Measurements from ENCODE around the gene FLYWCH2.

The FLYWCH2 gene

GRCh38 chr16:2853531-2854073, 29.4 kb upstream of the FLYWCH2 start:
- in situ Hi-C loops (cut with MboI; ENCODE audit: low sequenced_read_pairs) = no loop called here

- in situ Hi-C loops (cut with MboI; ENCODE audit: low sequenced_read_pairs) = no loop called here
Measured at GRCh38 chr16:2854700-2855309, 28.2 kb upstream of the FLYWCH2 start.

- in situ Hi-C loops (cut with MboI; ENCODE audit: low sequenced_read_pairs) = no loop called here
Measured at GRCh38 chr16:2855536-2855935, 27.5 kb upstream of the FLYWCH2 start.

GRCh38 chr16:2856061-2856670, 26.8 kb upstream of the FLYWCH2 start:
- in situ Hi-C loops (cut with MboI; ENCODE audit: low sequenced_read_pairs) = no loop called here

- in situ Hi-C loops (cut with MboI; ENCODE audit: low sequenced_read_pairs) = no loop called here
Measured at GRCh38 chr16:2856686-2857450, 26.1 kb upstream of the FLYWCH2 start.

GRCh38 chr16:2857451-2858244, 25.4 kb upstream of the FLYWCH2 start, which contains the start of gene PRSS22:
TSS of gene PRSS22 (minus strand) at chr16:2858170. CDS start at chr16:2858104, 66 bp downstream.
- in situ Hi-C loops (cut with MboI; ENCODE audit: low sequenced_read_pairs) = no loop called here

GRCh38 chr16:2858245-2859025, 24.6 kb upstream of the FLYWCH2 start:
- in situ Hi-C loops (cut with MboI; ENCODE audit: low sequenced_read_pairs) = no loop called here

GRCh38 chr16:2859686-2860265, 23.2 kb upstream of the FLYWCH2 start:
- in situ Hi-C loops (cut with MboI; ENCODE audit: low sequenced_read_pairs) = no loop called here

- in situ Hi-C loops (cut with MboI; ENCODE audit: low sequenced_read_pairs) = no loop called here
Measured at GRCh38 chr16:2860826-2861567, 22.0 kb upstream of the FLYWCH2 start.

- in situ Hi-C loops (cut with MboI; ENCODE audit: low sequenced_read_pairs) = no loop called here
Measured at GRCh38 chr16:2865651-2866050, 17.4 kb upstream of the FLYWCH2 start.

GRCh38 chr16:2866431-2866830, 16.6 kb upstream of the FLYWCH2 start:
- in situ Hi-C loops (cut with MboI; ENCODE audit: low sequenced_read_pairs) = no loop called here

GRCh38 chr16:2867661-2867986, 15.4 kb upstream of the FLYWCH2 start:
- in situ Hi-C loops (cut with MboI; ENCODE audit: low sequenced_read_pairs) = no loop called here

- in situ Hi-C loops (cut with MboI; ENCODE audit: low sequenced_read_pairs) = no loop called here
Measured at GRCh38 chr16:2867987-2868789, 14.8 kb upstream of the FLYWCH2 start.

GRCh38 chr16:2871926-2872325, 11.1 kb upstream of the FLYWCH2 start:
- in situ Hi-C loops (cut with MboI; ENCODE audit: low sequenced_read_pairs) = no loop called here

GRCh38 chr16:2874032-2874911, 8.7 kb upstream of the FLYWCH2 start:
- in situ Hi-C loops (cut with MboI; ENCODE audit: low sequenced_read_pairs) = no loop called here

GRCh38 chr16:2874912-2875362, 8.1 kb upstream of the FLYWCH2 start:
- in situ Hi-C loops (cut with MboI; ENCODE audit: low sequenced_read_pairs) = no loop called here

- in situ Hi-C loops (cut with MboI; ENCODE audit: low sequenced_read_pairs) = no loop called here
Measured at GRCh38 chr16:2879854-2880508, 3.0 kb upstream of the FLYWCH2 start.
